GM10248 (cell line): ENCODE data around the gene PROK1.
A peak's percentile ranks its signal among the peaks of the same experiment; 100 is the strongest.

Experiments used
- CTCF ChIA-PET: fragments of 300-600 bp; sonication (Branson Sonifier 250); formaldehyde crosslinking; extraction: SDS; loops from one replicate; lab custom pipeline; 2021; ENCODE audit warnings: antibody characterized with exemption; lab: Yijun Ruan, JAX
- POLR2A ChIA-PET: fragments of 350-650 bp; sonication (Branson Sonifier 250); formaldehyde crosslinking; extraction: SDS; loops from one replicate; lab custom pipeline; 2020; ENCODE audit warnings: antibody characterized with exemption; lab: Yijun Ruan, JAX
- DNase-seq: peaks from one replicate; pipeline ENCODE4 v3.0.0; 2012; ENCODE audit errors: extremely low spot score
- TF ChIP-seq, protein P1 (sequence below): IDR thresholded peaks from 2 replicates; pipeline ENCODE4 v1.5.1; 2012; ENCODE audit warnings: mild to moderate bottlenecking, low read depth; ENCODE audit errors: extremely low read depth, missing control alignments, control extremely low read depth

Gene PROK1

DNA sequence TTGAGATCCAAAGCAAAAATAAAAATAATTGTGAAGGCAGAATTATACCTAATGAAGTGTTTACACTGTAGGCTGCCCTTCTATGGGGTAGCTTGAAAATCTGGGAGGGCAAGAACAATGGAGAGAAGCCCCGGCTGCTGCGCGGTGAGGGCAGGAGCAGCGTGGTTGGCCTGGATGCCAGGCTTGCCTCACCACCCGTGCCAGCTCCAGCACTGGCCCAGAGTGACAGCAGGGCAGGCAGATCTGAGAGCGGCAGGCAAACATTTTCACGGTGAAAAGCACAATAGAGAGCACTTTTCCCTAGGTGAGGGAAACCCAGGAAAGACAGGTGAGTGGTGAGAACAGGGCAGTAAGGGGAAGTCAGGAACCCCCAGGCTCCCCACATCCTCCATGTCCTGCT is 1.4 kb downstream of the PROK1 start:
- no peak for DNase-seq
- TF ChIP-seq, protein P1, sequence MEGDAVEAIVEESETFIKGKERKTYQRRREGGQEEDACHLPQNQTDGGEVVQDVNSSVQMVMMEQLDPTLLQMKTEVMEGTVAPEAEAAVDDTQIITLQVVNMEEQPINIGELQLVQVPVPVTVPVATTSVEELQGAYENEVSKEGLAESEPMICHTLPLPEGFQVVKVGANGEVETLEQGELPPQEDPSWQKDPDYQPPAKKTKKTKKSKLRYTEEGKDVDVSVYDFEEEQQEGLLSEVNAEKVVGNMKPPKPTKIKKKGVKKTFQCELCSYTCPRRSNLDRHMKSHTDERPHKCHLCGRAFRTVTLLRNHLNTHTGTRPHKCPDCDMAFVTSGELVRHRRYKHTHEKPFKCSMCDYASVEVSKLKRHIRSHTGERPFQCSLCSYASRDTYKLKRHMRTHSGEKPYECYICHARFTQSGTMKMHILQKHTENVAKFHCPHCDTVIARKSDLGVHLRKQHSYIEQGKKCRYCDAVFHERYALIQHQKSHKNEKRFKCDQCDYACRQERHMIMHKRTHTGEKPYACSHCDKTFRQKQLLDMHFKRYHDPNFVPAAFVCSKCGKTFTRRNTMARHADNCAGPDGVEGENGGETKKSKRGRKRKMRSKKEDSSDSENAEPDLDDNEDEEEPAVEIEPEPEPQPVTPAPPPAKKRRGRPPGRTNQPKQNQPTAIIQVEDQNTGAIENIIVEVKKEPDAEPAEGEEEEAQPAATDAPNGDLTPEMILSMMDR: no peak
- ChIA-PET CTCF (interaction anchor here (0.8 to 4.7 kb wide), 7 partner anchors 8 to 255 kb away, joined by 3 to 24 read pairs (median 8); no protein-coding TSS in a partner anchor), POLR2A (no interaction called here)

DNA sequence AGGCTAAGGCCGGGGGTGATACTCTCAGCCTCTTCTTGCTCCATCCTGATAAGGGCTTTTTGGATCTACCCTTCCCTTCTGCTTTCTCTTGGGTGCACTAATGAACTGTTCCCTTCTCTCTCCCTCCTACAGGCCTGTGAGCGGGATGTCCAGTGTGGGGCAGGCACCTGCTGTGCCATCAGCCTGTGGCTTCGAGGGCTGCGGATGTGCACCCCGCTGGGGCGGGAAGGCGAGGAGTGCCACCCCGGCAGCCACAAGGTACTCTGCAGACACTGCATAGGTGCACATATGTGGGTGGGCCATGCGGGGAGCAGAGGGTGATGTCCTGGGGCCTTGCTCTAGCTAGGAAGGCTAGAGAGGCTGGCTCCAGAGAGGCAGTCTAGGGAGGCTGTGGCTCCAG is 2.9 kb downstream of the PROK1 start:
- no peak for DNase-seq
- ChIA-PET POLR2A (no interaction called here), CTCF (interaction anchor here (1.0 to 4.7 kb wide), 7 partner anchors 10 to 394 kb away, joined by 3 to 21 read pairs (median 5); no protein-coding TSS in a partner anchor)
- TF ChIP-seq, protein P1: no peak

DNA sequence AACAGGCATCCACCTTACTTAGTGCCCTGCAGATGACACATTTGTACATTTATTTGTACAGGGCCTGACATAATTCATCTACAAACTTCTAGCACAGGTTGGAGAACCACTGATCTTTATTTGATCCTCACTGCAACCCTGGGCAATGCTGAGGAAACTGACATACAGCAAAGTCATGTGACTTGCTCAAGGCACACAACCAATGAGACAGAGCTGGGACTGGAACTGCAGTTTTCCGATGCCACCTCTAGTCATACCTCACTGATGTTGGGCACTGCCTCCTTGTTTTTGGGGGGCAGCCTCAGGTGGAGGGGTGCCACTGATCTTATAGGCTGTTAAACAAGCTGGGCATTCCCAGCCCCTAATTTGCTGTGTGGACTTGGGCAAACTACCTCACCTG is 3.4 kb downstream of the PROK1 start:
- DNase-seq: no peak
- TF ChIP-seq, protein P1: no peak
- POLR2A ChIA-PET: no interaction called here
- CTCF ChIA-PET: interaction anchor here (1.0 to 4.7 kb wide), 7 partner anchors 20 to 257 kb away, joined by 3 to 21 read pairs (median 10); no protein-coding TSS in a partner anchor

DNA sequence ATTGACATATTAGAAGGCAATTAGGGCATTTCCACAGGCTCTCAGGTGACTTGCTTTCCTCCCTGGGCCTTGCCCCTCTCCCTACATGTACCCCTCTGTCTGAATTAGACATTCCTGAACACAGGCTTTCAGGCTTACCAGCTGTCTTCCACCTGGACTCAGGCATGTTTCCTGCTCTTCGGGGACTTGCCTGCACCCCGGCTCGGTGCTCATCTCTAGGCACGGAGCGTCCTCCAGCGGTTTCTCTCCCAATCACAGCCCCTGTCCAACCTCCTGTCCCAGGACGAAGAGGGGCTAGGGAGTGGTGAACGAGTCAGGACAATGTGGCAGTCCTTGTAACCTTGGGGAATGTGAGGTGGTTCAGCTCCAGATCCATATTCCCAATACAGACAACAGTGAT is 4.2 kb downstream of the PROK1 start:
- TF ChIP-seq, protein P1: no peak
- no peak for DNase-seq
- ChIA-PET CTCF (interaction anchor here (1.0 to 4.7 kb wide), 7 partner anchors 21 to 258 kb away, joined by 3 to 21 read pairs (median 17); no protein-coding TSS in a partner anchor), POLR2A (no interaction called here)

DNA sequence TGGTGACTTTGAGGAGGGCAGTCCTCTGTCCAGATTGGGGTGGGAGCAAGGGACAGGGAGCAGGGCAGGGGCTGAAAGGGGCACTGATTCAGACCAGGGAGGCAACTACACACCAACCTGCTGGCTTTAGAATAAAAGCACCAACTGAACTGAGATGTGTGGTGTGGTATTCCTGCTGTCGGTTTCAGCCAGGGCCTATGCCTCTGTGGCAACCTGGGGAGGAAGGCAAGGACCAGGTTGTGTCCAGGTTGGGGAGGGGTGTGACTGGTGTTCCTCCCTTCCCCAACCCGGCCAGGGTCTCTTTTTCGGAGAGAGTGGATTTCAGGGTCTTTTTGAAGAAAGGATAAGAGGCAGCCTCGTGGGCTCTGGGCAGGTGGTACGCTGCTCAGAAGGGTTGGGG is 6.3 kb downstream of the PROK1 start:
- POLR2A ChIA-PET: no interaction called here

DNA sequence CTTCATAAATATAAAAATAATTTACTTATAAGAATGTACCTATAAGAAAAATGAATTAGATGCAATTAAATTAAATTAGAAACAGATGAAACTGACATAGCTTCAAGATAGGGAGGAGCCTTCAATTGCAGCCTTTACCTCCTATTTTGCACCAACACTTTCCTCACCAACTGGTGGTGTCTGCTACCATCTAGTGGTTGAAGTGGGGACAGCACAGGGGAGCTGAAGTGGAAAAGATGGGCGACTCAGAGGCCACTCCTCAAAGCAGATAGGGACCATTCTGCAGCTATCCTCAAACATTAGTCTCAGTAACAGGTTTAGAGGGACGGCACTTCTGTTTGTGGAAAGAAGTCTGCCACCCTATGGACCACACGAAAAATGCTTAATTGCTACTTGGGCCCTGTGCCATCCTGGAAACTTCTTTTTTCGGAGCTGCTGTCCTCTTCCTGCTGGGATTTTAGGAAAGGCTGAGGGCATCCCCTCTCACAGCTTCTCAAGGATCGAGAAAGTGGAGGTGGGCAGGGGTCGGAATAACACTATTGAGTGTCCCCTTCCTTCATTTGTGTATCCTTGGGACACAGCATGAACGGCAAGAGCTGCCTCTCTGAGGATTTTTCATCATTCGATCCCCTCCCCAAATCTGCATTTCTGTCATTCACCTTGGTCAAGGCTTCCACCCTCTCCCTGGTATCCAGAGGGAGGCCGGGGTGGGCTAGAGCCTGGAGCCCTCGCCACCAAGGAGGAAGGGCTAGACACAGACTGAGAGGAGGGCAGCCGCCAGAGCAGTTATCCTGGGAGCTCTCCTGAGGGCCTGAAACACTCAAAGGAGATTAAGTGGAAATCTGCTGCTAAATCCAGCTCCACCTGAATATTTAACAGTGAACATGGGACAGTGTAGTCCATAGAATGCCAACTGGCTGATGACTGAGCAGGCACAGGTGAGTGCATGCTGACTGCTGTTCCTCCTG is 9.6 kb downstream of the PROK1 start:
- TF ChIP-seq, protein P1: peak; percentile 97
- POLR2A ChIA-PET: interaction anchor here (0.6 kb wide), 1 partner anchor 968 kb away, joined by 3 read pairs; no protein-coding TSS in a partner anchor
- peak; percentile 82 for DNase-seq
- CTCF ChIA-PET: interaction anchor here (0.6 to 13.4 kb wide), 77 partner anchors 8 to 444 kb away, joined by 3 to 295 read pairs (median 5); partner anchors contain the start of genes KCNC4, LAMTOR5, PROK1 and RBM15

More for the DNA sequence above, 6.3 kb downstream of the PROK1 start:
- DNase-seq: no peak
- CTCF ChIA-PET: interaction anchor here (1.3 to 13.4 kb wide), 5 partner anchors 10 to 257 kb away, joined by 3 to 295 read pairs (median 5); no protein-coding TSS in a partner anchor
- TF ChIP-seq, protein P1: no peak
